Left colon (tissue), 2 donors: ENCODE data around the gene TSPAN31. TPM values are rescaled to one million over a fixed set of nuclear protein-coding genes. Genes with fewer than 3 reads are reported as not detected.

Source experiments
- ATAC-seq: fragments of 200-7000 bp; cut with Tn5 transposase; one replicate; pipeline ENCODE4 v1.9.1; 2020; ENCODE audit warnings: mild to moderate bottlenecking, moderate library complexity
- DNase-seq, 2 donors: peaks; one replicate each; pipeline ENCODE4 v3.0.0-alpha.2; 2020
- intact Hi-C, 2 donors: fragments of 100-400 bp; cut with DNase I in 1 of 2; cut with micrococcal nuclease in 1 of 2; formaldehyde crosslinking; loops; one replicate each; pipeline versions ENCODE4 v1.11.2 to v1.14.0; 2022; cut with DNase I, micrococcal nuclease
- total RNA-seq, 2 donors: library from RNA; stranded (reverse); fragmentation: NEBNext Ultra II Directional; extraction: Animal tissue kit (Norgen Biotek cat#: 25700); gene quantifications; one replicate each; pipeline ENCODE4 v1.2.1, GENCODE V29; 2021
- donor health status: DM: no; HTN: no; CAD: no.
- donor health status: DM: yes; HTN: yes; CAD: no.

The TSPAN31 gene
- total RNA-seq, 2 donors from 2014 or later = 28.9 to 40.6 TPM

DNA sequence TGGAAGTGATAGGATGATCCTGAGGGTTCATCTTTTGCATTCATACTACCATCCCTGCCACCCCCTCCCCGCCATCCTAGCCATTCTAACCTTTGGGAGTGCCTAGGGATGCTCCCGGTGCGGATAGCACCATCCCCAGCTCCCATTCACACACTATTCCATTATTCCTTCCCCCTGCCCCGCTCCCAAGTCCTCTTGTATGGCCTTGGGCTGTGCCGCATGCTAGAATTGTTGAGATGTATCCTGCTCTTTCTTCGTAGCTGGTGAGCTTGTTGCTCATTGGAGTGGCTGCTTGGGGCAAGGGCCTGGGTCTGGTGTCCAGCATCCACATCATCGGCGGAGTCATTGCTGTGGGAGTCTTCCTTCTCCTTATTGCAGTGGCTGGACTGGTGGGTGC, 644 bp downstream of the TSPAN31 start:
- DNase-seq = no peak
- peak; percentile 8 for ATAC-seq
- intact Hi-C loops = no loop called here

DNA sequence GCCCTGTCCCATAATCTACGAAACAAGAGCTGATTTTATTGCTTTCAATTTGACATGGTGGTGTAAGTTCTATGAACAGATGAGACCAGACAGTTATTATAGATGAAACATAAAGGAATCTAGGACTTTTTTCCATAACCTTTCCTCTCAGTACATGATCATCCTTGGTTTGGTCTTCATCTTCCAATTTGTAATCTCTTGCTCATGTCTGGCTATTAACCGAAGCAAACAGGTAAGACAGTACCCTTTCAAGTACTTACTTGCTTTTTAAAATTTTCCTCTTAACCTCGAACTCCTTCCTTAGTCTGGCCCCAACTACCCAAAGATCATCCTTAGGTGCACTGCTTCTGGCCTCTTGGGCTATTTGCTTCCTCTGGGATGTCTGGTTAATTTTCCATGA, 1.2 kb downstream of the TSPAN31 start:
- DNase-seq (no peak), ATAC-seq (no peak)
- intact Hi-C loops = no loop called here

DNA sequence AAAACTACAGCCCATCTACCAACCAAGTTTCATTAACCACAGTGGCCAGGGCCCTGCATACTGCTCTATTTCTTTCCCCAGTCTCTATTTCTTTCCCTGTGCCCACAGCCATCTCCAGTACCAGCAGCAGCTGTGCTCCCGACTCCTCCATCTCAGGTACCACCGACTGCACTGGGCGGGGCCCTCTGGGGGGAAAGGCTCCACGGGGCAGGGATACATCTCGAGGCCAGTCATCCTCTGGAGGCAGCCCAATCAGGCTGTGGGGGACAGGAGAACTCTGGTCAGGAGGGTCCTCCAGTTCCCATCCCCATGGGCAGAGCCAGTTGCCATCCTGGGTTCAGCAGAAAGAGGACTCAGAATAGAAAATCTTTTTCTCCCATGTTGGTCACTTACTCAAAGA, 4.2 kb downstream of the TSPAN31 start:
- ATAC-seq = no peak
- intact Hi-C loops = no loop called here
- no peak for DNase-seq

DNA sequence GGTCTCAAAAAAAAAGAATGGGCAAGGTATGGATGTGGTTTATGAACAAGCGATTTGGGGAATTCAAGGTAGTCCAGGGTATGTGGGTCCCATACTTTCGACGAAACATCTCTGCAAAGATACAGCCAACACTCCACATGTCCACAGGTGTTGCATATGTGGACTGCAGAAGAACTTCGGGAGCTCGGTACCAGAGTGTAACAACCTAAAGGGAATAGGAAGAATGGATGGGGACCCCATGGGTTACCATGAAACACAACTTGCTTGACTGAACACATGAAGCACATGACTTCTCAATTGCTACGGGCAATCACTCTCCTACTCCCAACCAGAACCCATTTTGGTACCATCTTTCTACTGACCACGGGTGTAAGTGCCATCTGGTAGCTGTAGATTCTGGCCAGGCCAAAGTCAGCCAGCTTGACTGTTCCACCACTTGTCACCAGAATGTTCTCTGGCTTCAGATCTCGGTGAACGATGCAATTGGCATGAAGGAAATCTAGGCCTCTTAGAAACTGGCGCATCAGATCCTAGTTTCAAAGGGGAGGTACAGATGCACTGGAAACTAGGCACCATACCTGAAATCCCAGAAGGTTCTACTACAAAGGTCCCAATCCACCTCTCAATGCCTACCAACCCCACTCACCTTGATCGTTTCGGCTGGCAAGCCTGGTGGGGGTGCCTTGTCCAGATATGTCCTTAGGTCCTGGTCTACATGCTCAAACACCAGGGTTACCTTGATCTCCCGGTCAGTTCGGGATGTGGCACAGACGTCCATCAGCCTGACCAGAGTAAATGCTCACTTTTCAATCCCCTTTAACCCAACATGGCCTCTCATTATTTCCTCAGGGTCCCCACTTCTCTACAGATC, 6.0 kb downstream of the TSPAN31 start:
- intact Hi-C loops = no loop called here
- no peak for ATAC-seq
- no peak for DNase-seq

DNA sequence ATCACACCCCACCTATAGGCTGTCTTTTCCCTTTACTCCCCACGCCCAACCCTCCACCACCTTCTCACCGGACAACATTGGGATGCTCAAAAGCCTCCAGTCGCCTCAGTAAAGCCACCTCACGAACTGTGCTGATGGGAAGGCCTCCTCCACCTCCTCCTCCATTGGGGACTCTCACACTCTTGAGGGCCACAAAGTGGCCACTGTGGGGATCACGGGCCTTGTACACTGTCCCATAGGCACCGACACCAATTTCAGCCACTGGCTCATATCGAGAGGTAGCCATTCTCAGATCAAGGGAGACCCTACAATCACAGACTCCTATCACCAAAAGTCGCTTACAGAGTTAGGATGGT, 6.6 kb downstream of the TSPAN31 start:
- ATAC-seq = no peak
- DNase-seq = no peak
- intact Hi-C loops = no loop called here

DNA sequence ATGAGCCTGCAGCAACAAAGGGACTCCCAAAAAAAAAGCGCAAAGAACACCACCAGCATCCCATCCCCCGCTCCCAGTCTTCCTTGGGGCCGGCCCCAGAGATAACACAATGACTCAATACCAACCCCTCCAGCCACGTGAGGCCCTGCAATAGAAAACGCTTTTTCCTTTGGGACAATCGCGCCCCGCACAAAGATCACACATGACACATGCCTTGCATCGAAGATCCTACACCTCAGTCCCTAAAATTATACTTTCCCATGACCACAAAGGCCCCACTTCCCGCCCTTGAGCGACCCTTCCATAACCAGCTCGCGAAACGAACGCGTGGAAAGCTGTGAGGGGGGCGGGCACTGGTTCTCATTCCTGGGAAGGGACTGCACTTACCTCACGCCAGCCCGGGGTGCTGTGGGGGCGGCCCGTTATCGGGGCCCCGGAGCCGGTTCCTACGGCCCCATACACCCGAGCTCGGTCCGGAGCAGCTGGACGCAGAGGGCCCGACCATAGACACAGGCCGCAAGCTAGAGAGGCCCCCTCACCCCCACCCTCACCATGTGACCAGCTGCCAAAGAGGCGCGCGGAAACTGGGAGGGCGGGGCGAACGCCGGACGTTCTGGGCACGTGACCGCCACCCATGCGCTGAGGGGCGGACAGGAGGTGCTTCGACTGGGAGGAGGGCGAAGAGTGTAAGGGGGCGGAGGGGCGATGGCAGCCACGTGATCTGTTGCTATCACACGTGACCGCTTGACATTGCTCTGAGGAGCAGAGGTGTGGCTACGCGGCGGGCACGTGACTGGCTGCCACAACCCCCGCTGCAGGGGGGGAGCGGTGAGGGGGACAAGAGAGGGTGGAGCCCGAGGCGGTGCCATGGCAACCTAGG, 7.2 kb downstream of the TSPAN31 start, which contains the start of gene CDK4:
Gene CDK4 (minus strand): TSS at position 523 of the 880 bp plus-strand sequence. CDS start 593 bp downstream, outside the sequence.
- DNase-seq (peak; percentile 99 to 100), ATAC-seq (peak; percentile 73)
- intact Hi-C loops = no loop called here

DNA sequence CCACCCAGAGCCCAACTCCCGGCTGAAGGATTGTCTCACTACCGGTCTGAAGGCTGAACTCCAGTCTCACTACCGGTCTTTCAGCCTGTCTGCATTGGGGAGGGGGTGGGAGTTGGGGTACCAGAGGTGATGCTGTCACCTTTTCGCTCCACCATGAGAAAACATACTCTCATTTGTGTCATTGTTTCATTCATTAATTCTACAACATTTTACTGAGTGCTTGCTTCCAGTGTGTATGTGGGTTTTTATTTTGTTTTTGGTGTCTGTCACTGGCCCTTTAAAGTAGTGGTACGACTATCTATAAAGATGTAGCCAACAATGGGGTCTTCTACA, 7.8 kb downstream of the TSPAN31 start:
- no peak for ATAC-seq
- no peak for DNase-seq
- intact Hi-C loops = no loop called here

DNA sequence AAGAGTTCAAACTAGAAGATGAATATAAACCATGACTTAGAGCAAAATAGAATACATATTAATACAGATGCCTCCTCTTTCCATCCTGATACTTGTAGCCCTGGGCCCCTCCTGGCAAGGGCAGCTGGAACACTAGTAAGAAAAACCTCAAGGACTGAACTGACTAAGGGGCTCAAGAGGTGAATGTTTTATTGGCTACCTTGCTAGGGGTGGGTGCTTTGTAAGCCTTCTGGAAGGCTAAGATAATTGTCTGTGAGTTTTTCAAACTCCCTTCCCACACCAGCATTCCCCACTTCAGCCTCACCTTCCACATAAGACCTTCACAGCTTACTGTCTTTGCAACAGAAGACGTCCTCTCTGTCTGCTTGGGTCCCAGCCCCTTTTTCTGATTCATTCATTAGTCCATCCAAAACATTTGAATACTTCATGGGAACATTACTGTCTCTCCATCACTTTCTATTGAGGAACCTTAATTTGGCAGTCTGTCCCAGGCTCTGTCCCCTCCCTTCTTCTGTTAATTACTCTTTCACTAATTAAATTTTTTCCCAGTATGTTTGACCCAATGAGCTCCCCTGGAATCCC, 9.0 kb downstream of the TSPAN31 start:
- intact Hi-C loops = no loop called here
- ATAC-seq (no peak), DNase-seq (no peak)

DNA sequence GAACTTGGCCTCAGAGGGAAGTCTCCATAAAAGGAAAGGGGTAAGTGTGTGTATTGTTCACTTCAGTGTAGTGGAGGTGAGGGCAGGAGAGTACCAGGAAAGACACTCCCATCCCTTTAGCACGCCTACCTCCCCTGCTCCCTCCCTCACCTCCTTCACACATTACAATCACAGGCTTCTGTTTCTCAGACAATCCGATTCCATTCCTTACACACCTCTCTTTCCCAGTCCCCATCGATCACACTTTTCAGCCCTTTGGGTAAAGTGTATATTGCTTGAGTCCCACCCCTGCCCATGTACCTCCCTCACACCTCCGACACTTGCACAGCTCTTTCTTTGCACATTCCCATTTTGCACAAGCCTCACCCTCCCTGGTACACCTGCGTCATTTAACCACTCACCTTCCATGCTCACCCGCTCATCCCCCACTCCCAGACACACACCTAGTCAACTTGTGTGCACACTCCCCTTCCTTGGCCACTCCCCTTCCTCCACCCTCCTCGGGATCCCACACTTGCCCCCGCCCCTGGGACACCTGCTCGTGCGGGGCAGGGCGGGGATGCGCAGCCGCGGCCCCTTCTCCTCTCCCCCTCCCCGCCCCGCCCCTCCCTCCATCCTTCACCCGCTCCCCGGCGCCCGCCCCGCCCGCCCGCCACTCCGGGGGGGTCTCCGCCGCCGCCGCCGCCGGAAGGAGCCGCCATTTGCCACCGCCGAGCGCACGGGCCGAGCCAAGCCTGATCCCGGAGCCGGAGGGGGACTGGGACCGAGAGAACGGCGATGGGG, 9.8 kb downstream of the TSPAN31 start, which contains the start of gene MARCHF9:
Gene MARCHF9 (plus strand): TSS at position 693 of the 783 bp plus-strand sequence. CDS start 426 bp downstream, outside the sequence.
- ATAC-seq = peak; percentile 59
- peak; percentile 89 to 95 for DNase-seq
- intact Hi-C loops = no loop called here

DNA sequence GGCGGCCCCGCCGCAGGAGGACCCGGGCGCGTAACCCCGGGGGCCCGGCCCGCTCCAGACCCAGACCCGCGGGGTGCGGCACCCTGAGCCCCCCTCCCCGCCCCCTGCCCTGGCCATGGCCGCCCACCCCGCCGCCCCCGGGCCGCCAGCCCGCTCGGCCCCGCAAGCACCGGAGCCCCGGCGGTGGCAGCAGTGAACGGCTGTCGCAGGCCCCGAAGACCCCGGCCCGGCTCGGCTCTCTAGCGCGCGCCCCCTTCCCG, 10.3 kb downstream of the TSPAN31 start:
- no peak for ATAC-seq
- intact Hi-C loops = no loop called here
- DNase-seq = no peak

DNA sequence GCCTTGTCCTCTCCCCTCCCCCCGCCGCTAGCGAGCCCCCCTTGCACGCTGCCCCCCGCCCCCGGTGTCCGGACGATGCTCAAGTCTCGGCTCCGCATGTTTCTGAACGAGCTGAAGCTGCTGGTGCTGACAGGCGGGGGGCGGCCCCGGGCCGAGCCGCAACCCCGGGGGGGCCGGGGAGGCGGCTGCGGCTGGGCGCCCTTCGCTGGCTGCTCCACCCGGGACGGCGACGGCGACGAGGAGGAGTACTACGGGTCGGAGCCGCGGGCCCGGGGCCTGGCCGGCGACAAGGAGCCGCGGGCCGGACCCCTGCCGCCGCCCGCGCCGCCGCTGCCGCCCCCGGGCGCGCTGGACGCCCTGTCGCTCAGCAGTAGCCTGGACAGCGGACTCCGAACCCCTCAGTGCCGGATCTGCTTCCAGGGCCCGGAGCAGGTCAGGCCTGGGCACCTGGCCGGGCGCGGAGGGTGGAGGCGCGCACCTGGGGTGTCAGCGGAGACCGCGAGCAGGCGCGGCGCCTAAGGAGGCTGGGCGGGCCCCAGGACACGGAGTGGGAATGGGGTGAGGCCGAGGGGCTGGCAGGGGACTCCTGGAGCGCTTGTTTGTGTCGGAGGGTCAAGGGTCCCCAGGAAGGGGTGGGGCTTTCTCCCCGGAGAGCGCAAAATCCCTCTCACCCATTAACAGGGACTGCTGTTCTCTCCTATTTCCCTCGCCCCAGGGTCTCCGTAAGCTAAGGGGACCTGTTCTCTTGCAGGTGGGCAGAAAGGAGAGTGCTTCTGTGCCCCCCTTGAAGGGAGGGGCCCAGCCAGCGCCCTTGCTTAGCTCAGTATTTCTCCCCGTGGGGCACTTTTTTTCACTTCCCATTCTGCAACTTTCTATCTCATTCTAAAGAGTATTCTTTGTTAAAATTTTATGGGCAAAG, 10.9 kb downstream of the TSPAN31 start:
- ATAC-seq = peak; percentile 31

DNA sequence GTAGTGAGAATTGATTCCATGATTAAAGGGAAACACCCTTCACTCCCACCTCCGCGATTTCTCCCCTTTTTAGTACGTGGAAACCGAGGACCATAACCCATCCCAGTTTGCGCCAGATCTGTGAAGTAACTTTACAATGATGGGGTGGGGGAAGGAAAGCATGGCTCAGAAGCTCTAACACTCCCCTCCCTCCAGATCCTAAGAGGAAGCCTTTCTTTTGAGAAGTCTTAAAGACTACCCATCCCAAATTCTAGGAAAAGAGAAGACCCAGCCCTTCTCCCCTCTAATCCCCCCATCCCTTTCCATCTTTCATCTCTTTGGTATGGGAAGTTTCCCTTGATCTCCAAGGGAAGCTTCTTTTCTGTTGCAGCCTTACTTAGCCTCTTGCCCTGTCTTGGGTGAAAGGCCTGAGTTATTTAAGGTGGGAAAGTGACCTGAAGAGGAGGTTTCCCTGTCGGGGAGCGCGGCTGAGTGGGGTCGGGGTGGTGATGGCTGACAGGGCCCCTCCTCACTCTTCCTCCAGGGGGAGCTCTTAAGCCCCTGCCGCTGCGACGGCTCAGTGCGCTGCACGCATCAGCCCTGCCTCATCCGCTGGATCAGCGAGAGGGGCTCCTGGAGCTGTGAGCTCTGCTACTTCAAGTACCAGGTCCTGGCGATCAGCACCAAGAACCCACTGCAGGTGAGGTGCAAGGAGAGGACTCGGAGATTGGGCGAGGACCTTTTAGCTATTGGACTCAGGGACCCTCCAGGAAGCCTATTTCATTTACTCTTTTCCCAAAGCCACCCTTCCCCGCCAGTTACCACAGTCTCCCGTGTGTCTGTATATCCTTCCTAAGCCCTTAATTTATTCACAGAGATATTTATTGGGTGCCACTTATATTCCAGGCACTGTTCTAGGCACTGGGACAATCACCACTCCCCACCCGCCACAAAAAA, 11.8 kb downstream of the TSPAN31 start:
- ATAC-seq = no peak
- intact Hi-C loops = no loop called here
- peak in 1 of 2 donors; percentile 69 for DNase-seq

More for the DNA sequence above, 10.9 kb downstream of the TSPAN31 start:
- intact Hi-C loops = no loop called here
- DNase-seq = peak; percentile 60 to 75

DNA sequence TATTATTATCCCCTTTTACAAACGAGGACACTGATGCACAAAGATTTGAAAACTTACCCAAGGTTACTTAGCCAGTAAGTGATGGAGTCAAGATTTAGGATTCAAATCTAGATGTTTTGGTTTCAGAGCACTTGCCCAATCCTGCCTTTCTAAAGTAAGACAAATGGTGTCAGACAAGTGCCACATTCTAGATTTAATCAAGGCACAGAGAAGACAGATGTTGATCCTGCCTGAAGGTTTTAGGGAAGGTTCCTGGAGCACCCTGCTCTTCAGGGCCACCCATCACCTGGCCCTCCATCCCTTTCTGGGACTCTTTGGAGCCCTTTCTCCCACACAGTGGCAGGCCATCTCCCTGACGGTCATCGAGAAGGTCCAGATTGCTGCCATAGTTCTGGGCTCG, 12.9 kb downstream of the TSPAN31 start:
- DNase-seq = no peak
- no peak for ATAC-seq
- intact Hi-C loops = no loop called here

DNA sequence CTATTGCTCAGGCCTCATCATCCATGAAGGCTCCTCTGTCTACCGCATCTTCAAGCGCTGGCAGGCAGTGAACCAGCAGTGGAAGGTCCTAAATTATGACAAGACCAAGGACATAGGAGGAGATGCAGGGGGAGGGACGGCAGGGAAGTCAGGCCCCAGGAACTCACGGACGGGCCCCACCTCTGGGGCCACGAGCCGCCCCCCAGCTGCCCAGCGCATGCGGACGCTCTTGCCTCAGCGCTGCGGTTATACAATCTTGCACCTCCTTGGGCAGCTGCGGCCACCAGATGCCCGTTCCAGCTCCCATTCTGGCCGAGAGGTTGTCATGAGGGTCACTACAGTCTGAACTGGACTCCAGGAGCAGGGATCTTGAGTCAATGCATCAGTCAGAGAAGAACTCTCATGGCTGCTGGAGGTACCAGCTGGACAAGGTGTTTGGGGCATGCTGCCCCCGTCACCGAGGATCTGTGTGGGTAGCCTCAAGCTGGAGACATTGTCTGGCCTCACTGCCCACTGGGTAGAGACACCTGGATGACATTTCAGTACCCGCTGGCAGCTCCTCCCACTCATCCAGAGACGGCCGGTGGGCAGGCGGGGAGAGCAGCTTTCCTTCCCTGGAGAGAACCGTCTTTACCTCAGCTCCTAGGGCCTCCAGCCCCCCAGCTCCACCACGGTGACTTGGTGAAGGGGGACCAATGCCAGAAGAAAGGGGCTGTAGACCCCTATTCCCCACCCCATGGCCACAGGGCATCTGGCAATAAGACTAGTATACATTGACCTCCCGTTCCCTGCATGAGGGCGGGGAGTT, 13.9 kb downstream of the TSPAN31 start:
- DNase-seq (no peak), ATAC-seq (no peak)
- intact Hi-C loops = no loop called here

DNA sequence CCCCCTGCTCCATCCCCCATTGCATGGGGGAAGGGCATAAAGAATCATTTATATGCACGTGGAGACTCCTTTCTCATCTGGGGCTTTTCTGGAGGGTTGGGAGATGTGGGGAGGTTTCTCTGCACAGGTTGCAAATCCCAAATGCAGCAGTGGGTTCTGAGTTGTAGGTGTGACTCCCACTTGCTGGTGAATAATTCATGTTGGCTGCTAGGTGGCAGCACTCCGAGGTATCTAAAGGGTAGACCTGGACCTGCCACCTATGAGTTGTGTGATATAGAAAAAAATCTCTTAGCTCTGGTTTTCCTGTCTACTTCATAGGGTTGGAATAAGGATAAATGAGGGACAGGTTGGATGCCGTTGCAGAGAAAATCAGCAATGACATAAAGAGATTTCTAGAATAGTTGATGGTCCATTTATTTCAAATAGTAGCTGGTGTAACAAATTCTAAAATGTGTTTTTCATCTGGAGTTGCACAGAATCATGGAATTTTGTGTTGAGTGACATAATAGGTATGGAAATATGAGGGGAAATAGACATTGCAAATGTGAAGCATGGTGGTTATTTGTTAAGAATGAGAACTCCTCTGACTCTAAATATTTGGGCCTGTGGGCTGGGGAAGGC, 14.6 kb downstream of the TSPAN31 start:
- intact Hi-C loops = no loop called here
- ATAC-seq = peak; percentile 18
- no peak for DNase-seq
